GM12892 (cell line): Measurements from ENCODE around the gene NXPH4.

Experiments
- DNase-seq: peaks from one replicate; pipeline ENCODE4 v3.0.0; 2011; ENCODE audit not compliant: insufficient read length
- FAIRE-seq: peaks from 2 replicates; lab custom pipeline; 2011; peaks lifted over from hg19 to GRCh38; lab: Jason Lieb, UNC
- POLR2A ChIP-seq: IDR thresholded peaks from 2 replicates; pipeline ENCODE4 v1.6.1; 2011; ENCODE audit warnings: low read depth, low read length, control low read depth
- POLR2AphosphoS5 ChIP-seq: IDR thresholded peaks from 2 replicates; pipeline ENCODE4 v1.6.1; 2011; ENCODE audit warnings: low read depth, low read length, control low read depth
- TAF1 ChIP-seq: IDR thresholded peaks from 2 replicates; pipeline ENCODE4 v1.6.1; 2011; ENCODE audit warnings: low read depth, mild to moderate bottlenecking, control low read depth, low read length, borderline replicate concordance

The NXPH4 gene

DNA sequence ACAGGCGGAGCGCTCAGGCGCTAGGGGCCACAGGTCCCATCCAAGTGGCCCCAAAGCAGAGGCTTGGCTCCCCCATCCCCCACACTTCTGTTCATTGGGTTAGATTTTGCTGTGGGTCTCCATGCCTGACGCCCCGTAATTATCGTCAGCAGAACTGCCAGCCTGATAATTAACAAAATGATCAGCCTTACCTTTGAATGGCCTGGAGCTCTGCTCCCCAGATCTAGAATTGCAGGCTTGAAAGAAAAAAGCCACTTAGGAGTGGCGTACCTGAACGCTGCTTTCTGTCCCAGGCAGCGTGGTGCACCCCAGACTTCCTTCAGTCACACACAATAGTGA lies 40.5 kb upstream of the NXPH4 start:
- FAIRE-seq = no peak
- TF ChIP-seq TAF1 (no peak), POLR2A (no peak), POLR2AphosphoS5 (no peak)

GRCh38 chr12:57176846-57177245 lies 39.7 kb upstream of the NXPH4 start:
- no peak for DNase-seq
- no peak for TF ChIP-seq POLR2AphosphoS5
- TF ChIP-seq TAF1 = no peak
- TF ChIP-seq POLR2A = no peak
- no peak for FAIRE-seq

More for the DNA sequence above, 40.5 kb upstream of the NXPH4 start:
- no peak for DNase-seq

GRCh38 chr12:57177354-57177753 lies 39.2 kb upstream of the NXPH4 start:
- FAIRE-seq = no peak
- no peak for DNase-seq
- TF ChIP-seq POLR2AphosphoS5 (no peak), TAF1 (no peak), POLR2A (no peak)

GRCh38 chr12:57178213-57178612 lies 38.4 kb upstream of the NXPH4 start:
- no peak for FAIRE-seq

DNA sequence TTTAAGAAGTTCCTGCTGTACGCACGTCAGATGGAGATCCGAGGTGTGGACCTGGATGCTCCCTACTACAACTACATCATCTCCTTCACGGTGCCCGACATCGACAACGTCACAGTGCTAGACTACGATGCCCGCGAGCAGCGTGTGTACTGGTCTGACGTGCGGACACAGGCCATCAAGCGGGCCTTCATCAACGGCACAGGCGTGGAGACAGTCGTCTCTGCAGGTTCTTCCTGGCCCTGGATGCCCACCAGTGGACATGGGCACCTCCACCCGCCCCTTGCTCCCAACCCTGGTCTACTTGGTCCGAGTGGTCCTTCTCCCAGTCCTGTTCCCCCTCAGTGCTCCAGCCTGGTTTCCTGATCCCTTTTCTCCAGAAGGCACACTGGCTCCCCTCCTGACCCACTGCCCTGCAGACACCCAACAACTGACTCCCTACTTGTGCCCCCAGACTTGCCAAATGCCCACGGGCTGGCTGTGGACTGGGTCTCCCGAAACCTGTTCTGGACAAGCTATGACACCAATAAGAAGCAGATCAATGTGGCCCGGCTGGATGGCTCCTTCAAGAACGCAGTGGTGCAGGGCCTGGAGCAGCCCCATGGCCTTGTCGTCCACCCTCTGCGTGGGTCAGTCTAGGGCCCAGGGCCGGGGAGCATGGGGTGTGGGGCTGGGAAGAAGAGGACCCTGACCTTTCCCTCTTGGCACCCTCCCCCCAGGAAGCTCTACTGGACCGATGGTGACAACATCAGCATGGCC lies 37.1 kb upstream of the NXPH4 start:
- DNase-seq (no peak), FAIRE-seq (no peak)
- TF ChIP-seq POLR2A = no peak
- TF ChIP-seq TAF1 = no peak
- no peak for TF ChIP-seq POLR2AphosphoS5

More at GRCh38 chr12:57178213-57178612, 38.4 kb upstream of the NXPH4 start:
- DNase-seq = no peak
- TF ChIP-seq TAF1 = no peak
- no peak for TF ChIP-seq POLR2A
- no peak for TF ChIP-seq POLR2AphosphoS5

GRCh38 chr12:57180321-57180989 lies 36.1 kb upstream of the NXPH4 start:
- no peak for FAIRE-seq
- no peak for TF ChIP-seq POLR2AphosphoS5
- no peak for TF ChIP-seq POLR2A
- no peak for TF ChIP-seq TAF1
- no peak for DNase-seq

- FAIRE-seq = no peak
- TF ChIP-seq POLR2AphosphoS5 = no peak
- no peak for TF ChIP-seq POLR2A
- TF ChIP-seq TAF1 = no peak
- no peak for DNase-seq
Observed at GRCh38 chr12:57181072-57181471, 35.5 kb upstream of the NXPH4 start.

GRCh38 chr12:57181561-57182155 lies 34.9 kb upstream of the NXPH4 start:
- no peak for TF ChIP-seq POLR2A
- no peak for TF ChIP-seq POLR2AphosphoS5
- TF ChIP-seq TAF1 = no peak
- DNase-seq (no peak), FAIRE-seq (no peak)

DNA sequence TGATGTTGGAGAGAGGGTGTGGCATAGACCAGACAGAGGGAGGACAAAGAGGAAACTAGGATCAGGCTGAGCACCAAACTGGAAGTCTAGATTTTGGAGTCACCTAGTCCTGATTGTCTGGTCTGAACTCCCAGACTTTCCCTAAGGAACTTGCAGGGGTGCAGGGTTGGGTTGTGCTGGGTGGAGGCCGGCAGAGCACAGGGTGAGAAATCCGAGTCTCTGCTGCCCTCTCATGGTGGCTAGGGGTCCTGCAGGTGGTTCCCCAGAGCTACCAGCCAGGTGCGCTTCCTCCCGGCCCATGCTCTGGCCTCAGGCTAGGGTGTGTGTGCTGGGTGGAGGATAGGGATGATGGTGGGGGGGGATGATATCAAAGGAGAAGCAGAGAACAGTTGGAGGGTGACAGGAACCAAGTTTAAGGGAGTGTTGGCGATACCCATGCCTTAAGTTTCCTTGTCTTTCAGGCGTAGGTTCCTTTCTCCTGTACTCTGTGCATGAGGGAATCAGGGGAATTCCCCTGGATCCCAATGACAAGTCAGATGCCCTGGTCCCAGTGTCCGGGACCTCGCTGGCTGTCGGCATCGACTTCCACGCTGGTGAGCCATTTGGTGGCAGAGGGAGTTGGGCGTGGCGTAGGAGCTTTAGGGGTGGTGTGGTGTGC lies 33.5 kb upstream of the NXPH4 start:
- DNase-seq (peak; percentile 97), FAIRE-seq (peak; percentile 99)
- TF ChIP-seq POLR2A (no peak), TAF1 (no peak), POLR2AphosphoS5 (no peak)

GRCh38 chr12:57183939-57184725 lies 32.5 kb upstream of the NXPH4 start:
- no peak for TF ChIP-seq POLR2AphosphoS5
- no peak for TF ChIP-seq POLR2A
- no peak for TF ChIP-seq TAF1
- FAIRE-seq = no peak
- DNase-seq = no peak

DNA sequence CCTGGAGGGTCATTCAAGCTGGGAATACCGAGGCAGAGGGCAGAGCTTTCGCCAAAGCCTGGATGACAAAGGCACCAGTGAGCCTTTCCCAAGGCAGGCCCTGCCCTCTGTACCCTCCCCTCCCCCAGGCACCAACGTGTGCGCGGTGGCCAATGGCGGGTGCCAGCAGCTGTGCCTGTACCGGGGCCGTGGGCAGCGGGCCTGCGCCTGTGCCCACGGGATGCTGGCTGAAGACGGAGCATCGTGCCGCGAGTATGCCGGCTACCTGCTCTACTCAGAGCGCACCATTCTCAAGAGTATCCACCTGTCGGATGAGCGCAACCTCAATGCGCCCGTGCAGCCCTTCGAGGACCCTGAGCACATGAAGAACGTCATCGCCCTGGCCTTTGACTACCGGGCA lies 31.2 kb upstream of the NXPH4 start:
- no peak for DNase-seq

More for the DNA sequence above, 31.2 kb upstream of the NXPH4 start:
- no peak for FAIRE-seq
- TF ChIP-seq POLR2A (no peak), TAF1 (no peak), POLR2AphosphoS5 (no peak)
